ENCODE results near the gene PHACTR1.

Gene PHACTR1

DNA sequence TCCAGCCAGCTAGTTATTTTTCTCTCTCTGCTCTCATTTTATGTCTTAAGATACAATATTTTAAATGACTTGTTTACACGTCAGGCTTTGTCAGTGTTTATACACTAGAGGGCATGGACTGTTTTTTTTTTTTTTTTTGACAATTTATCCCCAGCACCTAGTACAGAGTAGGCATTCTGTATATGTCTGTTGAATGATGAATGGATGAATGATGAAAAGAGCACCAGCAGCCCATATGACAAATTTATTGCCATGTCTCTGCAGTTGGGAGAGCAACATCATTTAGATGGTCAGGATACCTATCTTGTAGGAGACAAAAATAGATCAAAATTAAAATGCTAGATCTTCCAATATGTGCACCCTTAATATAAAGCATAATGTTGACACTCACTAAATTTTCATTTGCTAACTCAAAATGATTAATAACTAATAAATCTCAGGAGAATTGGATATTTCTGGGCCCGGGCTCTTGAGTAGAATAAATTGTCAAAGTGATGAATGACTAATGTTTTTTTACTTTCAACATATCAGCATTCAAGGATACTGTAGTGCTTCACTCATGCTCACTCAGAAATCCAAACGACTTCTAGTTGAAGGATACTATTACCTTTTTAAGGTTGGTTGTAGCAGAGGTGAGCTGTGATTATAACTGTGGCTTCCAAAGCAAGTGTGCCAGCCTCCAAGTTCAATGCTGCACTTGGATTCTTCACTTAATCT is 200.0 kb downstream of the PHACTR1 start:
- in situ Hi-C loops (cut with HindIII; ENCODE audit: low sequenced_read_pairs), result no loop called here
- TF ChIP-seq, protein P1, sequence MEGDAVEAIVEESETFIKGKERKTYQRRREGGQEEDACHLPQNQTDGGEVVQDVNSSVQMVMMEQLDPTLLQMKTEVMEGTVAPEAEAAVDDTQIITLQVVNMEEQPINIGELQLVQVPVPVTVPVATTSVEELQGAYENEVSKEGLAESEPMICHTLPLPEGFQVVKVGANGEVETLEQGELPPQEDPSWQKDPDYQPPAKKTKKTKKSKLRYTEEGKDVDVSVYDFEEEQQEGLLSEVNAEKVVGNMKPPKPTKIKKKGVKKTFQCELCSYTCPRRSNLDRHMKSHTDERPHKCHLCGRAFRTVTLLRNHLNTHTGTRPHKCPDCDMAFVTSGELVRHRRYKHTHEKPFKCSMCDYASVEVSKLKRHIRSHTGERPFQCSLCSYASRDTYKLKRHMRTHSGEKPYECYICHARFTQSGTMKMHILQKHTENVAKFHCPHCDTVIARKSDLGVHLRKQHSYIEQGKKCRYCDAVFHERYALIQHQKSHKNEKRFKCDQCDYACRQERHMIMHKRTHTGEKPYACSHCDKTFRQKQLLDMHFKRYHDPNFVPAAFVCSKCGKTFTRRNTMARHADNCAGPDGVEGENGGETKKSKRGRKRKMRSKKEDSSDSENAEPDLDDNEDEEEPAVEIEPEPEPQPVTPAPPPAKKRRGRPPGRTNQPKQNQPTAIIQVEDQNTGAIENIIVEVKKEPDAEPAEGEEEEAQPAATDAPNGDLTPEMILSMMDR (IDR thresholded peaks at IDR 0.05; ENCODE audit: low read depth, low read length, missing control alignments), result no peak
- no peak for DNase-seq (ENCODE audit: low read depth)
- H3K4me3 ChIP-seq (ENCODE audit: low read depth, low read length), result no peak overlapping the region

DNA sequence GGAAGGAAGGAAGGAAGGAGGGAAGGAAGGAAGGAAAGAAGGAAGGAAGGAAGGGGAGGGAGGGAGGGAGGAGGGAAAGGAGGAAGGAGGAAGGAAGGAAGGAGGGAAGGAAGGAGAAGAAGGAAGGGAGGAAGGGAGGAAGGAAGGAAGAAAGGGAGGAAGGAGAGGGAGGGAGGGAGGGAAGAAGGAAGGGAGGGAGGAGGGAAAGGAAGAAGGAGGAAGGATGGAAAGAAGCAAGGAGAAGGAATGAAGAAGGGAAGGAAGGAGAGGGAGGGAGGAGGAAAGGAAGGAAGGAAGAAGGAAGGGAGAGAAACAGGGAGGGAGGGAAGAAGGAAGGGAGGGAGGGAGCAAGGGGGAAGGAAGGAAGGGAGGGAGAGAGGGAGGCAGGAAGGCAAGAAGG is 204.9 kb downstream of the PHACTR1 start:
- DNase-seq (ENCODE audit: low read depth), result no peak
- in situ Hi-C loops (cut with HindIII; ENCODE audit: low sequenced_read_pairs), result loop anchor here (10.0 kb wide), 1 partner anchor 413 kb away; no protein-coding TSS in a partner anchor

DNA sequence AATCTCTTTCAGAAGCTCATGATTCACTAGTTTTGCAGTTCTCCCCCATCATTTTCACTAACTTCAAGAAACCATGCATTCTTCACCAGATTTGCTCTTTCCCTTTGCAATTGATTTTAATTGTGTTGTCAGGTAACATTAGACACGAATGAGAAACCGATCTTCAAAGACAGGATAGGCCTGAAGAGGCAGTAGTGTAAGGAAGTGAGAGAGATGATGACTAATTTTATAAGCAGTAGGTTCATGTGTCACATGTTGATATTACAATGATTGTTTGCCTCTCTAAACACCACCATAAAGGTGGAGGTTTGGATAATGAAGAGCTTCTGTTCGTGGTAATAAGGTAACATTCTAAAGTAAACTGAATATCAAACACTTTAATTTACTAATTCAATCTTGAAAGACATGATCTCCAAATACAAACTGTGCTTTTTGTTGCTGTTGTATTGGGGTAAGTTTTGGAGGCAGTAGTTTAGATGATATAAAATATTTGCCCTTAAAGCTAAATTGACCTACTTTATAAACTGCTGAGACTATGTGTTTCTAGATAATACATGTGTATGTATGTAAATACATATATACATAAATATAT is 207.2 kb downstream of the PHACTR1 start:
- in situ Hi-C loops (cut with HindIII; ENCODE audit: low sequenced_read_pairs), result loop anchor here (10.0 kb wide), 1 partner anchor 411 kb away; no protein-coding TSS in a partner anchor
- TF ChIP-seq, protein P1 (IDR thresholded peaks at IDR 0.05; ENCODE audit: low read depth, low read length, missing control alignments), result no peak
- H3K4me3 ChIP-seq (ENCODE audit: low read depth, low read length), result no peak overlapping the region
- no peak for DNase-seq (ENCODE audit: low read depth)

More for the DNA sequence above, 204.9 kb downstream of the PHACTR1 start:
- TF ChIP-seq, protein P1 (IDR thresholded peaks at IDR 0.05; ENCODE audit: low read depth, low read length, missing control alignments), result no peak
- H3K4me3 ChIP-seq (ENCODE audit: low read depth, low read length), result no peak overlapping the region

DNA sequence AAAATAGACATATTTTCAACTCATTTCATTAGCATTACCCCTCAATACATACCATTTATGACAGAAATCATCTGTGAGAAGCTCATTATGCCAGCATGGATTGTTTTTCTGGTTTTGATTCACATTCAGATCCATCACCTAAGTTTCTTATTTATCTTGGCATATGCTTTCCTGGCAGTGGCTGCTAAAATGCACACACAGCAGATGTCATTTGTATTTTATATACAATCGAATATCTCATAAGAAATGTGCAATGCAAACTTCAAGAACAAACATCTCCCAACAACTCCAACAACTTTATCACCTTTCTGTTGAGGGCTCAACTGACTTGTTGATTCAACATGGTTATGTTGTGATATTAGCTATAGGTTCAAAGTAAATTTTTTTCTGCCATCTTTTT is 208.3 kb downstream of the PHACTR1 start:
- no peak for DNase-seq (ENCODE audit: low read depth)
- in situ Hi-C loops (cut with HindIII; ENCODE audit: low sequenced_read_pairs), result loop anchor here (10.0 kb wide), 1 partner anchor 410 kb away; no protein-coding TSS in a partner anchor
- H3K4me3 ChIP-seq (ENCODE audit: low read depth, low read length), result no peak overlapping the region
- TF ChIP-seq, protein P1 (IDR thresholded peaks at IDR 0.05; ENCODE audit: low read depth, low read length, missing control alignments), result no peak

DNA sequence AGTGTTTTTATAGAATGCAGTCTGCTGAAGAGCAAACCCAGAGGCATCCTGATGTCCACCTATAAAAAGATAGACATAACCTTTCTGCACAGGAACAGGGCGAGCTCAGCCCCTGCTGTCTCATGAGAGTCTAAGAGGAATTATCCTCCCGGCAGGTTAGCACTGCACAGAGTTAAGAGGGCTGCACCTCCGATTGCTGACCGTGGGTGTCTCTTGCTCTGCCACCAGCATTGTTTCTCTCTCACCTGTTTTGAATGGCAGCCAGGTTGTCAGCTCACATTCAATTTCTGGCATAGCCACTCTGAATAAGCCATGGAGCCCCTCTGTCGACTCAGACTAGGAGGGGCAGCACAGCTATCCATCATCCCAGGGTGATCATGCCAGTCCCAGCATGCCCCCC is 211.2 kb downstream of the PHACTR1 start:
- no peak overlapping the region for H3K4me3 ChIP-seq (ENCODE audit: low read depth, low read length)
- in situ Hi-C loops (cut with HindIII; ENCODE audit: low sequenced_read_pairs), result loop anchor here (10.0 kb wide), 1 partner anchor 407 kb away; no protein-coding TSS in a partner anchor
- TF ChIP-seq, protein P1 (IDR thresholded peaks at IDR 0.05; ENCODE audit: low read depth, low read length, missing control alignments), result no peak

DNA sequence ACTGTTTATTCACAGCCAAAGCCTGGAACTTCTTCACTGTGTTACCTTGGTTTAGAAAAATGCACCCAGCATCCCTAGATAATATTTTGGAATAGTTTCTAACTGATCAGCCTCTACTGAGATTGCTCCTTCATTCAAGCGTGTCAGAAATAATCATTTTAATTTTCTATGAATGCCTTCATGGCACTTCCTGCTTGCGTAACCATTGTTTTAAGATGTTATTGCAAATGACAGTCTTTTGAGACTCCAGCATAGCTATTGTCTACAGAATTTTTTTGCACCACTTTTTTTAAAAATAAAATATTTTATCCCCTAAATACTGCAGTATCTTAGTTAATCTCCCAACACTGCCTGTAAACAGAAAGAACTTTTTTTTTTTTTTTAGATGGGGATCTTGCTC is 213.1 kb downstream of the PHACTR1 start:
- H3K4me3 ChIP-seq (ENCODE audit: low read depth, low read length), result no peak overlapping the region
- in situ Hi-C loops (cut with HindIII; ENCODE audit: low sequenced_read_pairs), result loop anchor here (10.0 kb wide), 1 partner anchor 405 kb away; no protein-coding TSS in a partner anchor
- DNase-seq (ENCODE audit: low read depth), result no peak
- TF ChIP-seq, protein P1 (IDR thresholded peaks at IDR 0.05; ENCODE audit: low read depth, low read length, missing control alignments), result no peak

More for the DNA sequence above, 211.2 kb downstream of the PHACTR1 start:
- no peak for DNase-seq (ENCODE audit: low read depth)
